Measurements from ENCODE around the gene ASB15.
"Not testable (repeated sequence)": the region's sequence is repeated elsewhere in the genome, so short reads cannot be mapped to it uniquely, and the experiment has no call there.

The ASB15 gene

GRCh38 chr7:123598657-123599056 is 3.0 kb upstream of the ASB15 start:
- DNase-seq (ENCODE audit: low spot score) = no peak

- no peak for DNase-seq (ENCODE audit: low spot score)
Measured at GRCh38 chr7:123599766-123600165, 1.9 kb upstream of the ASB15 start.

- DNase-seq (ENCODE audit: low spot score) = no peak
Measured at GRCh38 chr7:123600876-123601275, 745 bp upstream of the ASB15 start.

GRCh38 chr7:123602648-123603047 is 1.0 kb downstream of the ASB15 start:
- no peak for DNase-seq (ENCODE audit: low spot score)

- DNase-seq (ENCODE audit: low spot score) = no peak
Measured at GRCh38 chr7:123604739-123605138, 3.1 kb downstream of the ASB15 start.

- DNase-seq (ENCODE audit: low spot score) = no peak
Measured at GRCh38 chr7:123607423-123607975, 5.9 kb downstream of the ASB15 start.

- DNase-seq (ENCODE audit: low spot score) = no peak
Measured at GRCh38 chr7:123608991-123609882, 7.6 kb downstream of the ASB15 start.

GRCh38 chr7:123609883-123610239 is 8.2 kb downstream of the ASB15 start:
- DNase-seq (ENCODE audit: low spot score) = no peak

- DNase-seq (ENCODE audit: low spot score) = no peak
Measured at GRCh38 chr7:123612024-123612423, 10.4 kb downstream of the ASB15 start.

- DNase-seq (ENCODE audit: low spot score) = no peak
Measured at GRCh38 chr7:123615344-123615743, 13.7 kb downstream of the ASB15 start.

GRCh38 chr7:123616223-123616622 is 14.6 kb downstream of the ASB15 start:
- DNase-seq (ENCODE audit: low spot score) = no peak

- no peak for DNase-seq (ENCODE audit: low spot score)
Measured at GRCh38 chr7:123621707-123622106, 20.1 kb downstream of the ASB15 start.

- DNase-seq (ENCODE audit: low spot score) = no peak
Measured at GRCh38 chr7:123622660-123623386, 21.2 kb downstream of the ASB15 start.

GRCh38 chr7:123624527-123625183 is 23.0 kb downstream of the ASB15 start:
- DNase-seq (ENCODE audit: low spot score) = peak; percentile 65

GRCh38 chr7:123625254-123625653 is 23.6 kb downstream of the ASB15 start:
- no peak for DNase-seq (ENCODE audit: low spot score)

GRCh38 chr7:123627851-123628250 is 26.2 kb downstream of the ASB15 start:
- DNase-seq (ENCODE audit: low spot score) = no peak

GRCh38 chr7:123628829-123629228 is 27.2 kb downstream of the ASB15 start:
- DNase-seq (ENCODE audit: low spot score) = no peak

- DNase-seq (ENCODE audit: low spot score) = no peak
Measured at GRCh38 chr7:123629281-123629680, 27.7 kb downstream of the ASB15 start.

- DNase-seq (ENCODE audit: low spot score) = no peak
Measured at GRCh38 chr7:123632808-123633207, 31.2 kb downstream of the ASB15 start.

- DNase-seq (ENCODE audit: low spot score) = no peak
Measured at GRCh38 chr7:123633553-123633952, 31.9 kb downstream of the ASB15 start.

GRCh38 chr7:123634011-123634573 is 32.5 kb downstream of the ASB15 start:
- DNase-seq (ENCODE audit: low spot score) = not testable (repeated sequence)

Measured in CD4-positive, alpha-beta T cell treated with Interleukin-2 at 100 ng/mL for 4 hours (primary cell).